ENCODE measurements around the gene RPS21.

The RPS21 gene

DNA sequence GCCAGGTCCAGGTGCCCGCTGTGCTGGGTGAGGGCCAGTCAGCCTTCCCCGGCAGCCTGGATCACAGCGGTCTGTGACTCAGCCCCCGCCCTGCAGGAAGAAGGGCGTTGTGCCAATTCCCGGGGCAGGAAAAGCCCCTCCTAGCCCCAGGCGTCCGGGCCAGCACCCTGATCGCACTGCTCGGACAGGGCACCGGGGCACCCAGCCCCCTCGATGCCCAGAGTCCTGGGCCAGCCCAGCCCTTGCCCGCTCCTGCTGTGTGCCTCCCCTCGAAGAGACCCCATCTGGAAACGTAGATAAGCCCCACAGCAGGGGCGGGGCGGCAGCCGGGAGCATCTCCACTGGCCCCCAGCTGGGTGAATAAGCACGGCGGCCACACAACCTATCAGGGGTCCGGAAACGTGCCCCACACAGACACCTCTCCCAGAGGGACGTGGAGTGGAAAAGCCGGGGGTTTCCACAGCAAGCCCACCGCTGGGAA lies 29.7 kb upstream of the RPS21 start:
- no peak overlapping the region for H3K4me3 ChIP-seq (replicated peaks; ENCODE audit: low read depth, low read length)
- TF ChIP-seq CTCF (IDR thresholded peaks at IDR 0.05; ENCODE audit: low read depth, low read length, missing control alignments), result no peak
- DNase-seq (ENCODE audit: extremely low read depth, low read depth), result no peak

DNA sequence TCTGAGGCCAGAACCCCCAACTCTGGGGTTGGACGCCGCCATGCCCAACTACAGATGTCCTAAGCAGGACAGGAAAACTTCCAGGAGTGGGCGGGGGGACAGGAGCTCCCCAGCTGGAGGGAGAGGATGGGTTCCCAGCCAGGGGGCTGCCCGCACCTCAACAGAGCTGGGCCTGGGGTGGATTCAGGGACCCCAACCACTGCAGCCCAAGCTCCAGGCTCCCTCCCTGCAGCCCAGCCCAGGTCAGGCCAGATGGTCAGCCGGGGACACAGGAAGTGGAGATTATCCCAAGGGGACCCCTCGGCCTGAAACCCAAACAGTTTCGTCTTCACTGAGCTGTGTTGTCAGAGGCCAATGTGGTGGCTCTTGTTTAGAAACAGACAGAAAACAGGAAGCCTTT lies 29.2 kb upstream of the RPS21 start:
- DNase-seq (ENCODE audit: extremely low read depth, low read depth), result no peak

GRCh38 chr20:62358171-62359042 lies 28.5 kb upstream of the RPS21 start:
- no peak overlapping the region for H3K4me3 ChIP-seq (replicated peaks; ENCODE audit: low read depth, low read length)
- no peak for DNase-seq (ENCODE audit: extremely low read depth, low read depth)
- TF ChIP-seq CTCF (IDR thresholded peaks at IDR 0.05; ENCODE audit: low read depth, low read length, missing control alignments), result no peak

More for the DNA sequence above, 29.2 kb upstream of the RPS21 start:
- TF ChIP-seq CTCF (IDR thresholded peaks at IDR 0.05; ENCODE audit: low read depth, low read length, missing control alignments), result no peak
- no peak overlapping the region for H3K4me3 ChIP-seq (replicated peaks; ENCODE audit: low read depth, low read length)

DNA sequence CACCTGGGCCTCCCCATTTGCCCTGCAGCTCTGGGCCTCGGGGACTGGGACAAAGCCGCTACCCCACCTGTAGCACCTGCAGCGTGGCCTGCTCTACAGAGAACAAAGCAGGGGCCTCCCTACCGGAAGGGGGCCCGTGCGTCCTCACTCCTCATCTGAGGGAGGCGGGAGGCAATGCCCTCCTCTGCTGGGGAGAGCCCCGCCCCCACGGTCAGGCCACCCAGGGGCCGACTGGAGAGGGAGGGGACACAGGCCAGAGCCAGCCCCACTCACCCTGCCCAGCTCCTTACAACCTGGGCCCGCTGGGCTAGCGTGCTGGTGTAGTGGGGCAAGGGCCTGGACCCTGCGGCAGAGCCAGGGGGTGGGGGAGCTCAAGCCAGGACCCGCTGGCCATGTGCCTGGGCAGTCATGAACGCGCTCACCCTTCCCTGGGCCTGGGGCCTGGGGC lies 27.8 kb upstream of the RPS21 start:
- H3K4me3 ChIP-seq (replicated peaks; ENCODE audit: low read depth, low read length), result no peak overlapping the region
- DNase-seq (ENCODE audit: extremely low read depth, low read depth), result no peak
- no peak for TF ChIP-seq CTCF (IDR thresholded peaks at IDR 0.05; ENCODE audit: low read depth, low read length, missing control alignments)

DNA sequence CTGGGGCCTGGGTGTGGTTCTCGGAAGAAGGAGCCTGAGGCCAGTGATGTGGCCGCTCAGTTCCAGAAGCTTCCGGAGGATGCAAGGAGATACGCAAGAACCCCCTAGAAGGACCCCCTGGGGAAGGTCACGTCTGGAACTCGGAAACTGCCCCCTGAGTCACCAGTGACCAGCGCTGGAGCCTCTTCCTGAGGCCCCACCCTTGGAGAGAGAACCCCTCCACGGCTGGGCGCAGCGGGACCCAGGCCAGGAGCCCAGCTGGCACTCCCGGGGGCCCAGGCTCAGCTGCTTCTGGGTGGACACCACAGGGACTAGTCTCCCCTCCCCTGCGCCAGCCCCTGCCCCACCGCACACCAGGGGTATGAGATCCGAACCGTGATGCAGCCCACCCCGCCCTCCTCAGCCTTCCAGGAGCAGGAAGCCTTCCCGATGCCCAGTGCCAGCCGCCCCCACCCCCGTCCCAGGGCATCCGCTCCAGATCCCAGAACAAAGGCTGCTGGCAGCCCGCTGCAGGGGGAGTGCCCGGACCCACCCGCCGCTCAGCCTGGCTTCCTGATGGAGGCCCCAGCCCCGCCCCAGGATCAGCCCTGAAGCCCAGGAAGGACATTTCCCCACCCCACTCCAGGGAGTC lies 27.3 kb upstream of the RPS21 start:
- no peak for TF ChIP-seq CTCF (IDR thresholded peaks at IDR 0.05; ENCODE audit: low read depth, low read length, missing control alignments)
- no peak for DNase-seq (ENCODE audit: extremely low read depth, low read depth)
- H3K4me3 ChIP-seq (replicated peaks; ENCODE audit: low read depth, low read length), result no peak overlapping the region

DNA sequence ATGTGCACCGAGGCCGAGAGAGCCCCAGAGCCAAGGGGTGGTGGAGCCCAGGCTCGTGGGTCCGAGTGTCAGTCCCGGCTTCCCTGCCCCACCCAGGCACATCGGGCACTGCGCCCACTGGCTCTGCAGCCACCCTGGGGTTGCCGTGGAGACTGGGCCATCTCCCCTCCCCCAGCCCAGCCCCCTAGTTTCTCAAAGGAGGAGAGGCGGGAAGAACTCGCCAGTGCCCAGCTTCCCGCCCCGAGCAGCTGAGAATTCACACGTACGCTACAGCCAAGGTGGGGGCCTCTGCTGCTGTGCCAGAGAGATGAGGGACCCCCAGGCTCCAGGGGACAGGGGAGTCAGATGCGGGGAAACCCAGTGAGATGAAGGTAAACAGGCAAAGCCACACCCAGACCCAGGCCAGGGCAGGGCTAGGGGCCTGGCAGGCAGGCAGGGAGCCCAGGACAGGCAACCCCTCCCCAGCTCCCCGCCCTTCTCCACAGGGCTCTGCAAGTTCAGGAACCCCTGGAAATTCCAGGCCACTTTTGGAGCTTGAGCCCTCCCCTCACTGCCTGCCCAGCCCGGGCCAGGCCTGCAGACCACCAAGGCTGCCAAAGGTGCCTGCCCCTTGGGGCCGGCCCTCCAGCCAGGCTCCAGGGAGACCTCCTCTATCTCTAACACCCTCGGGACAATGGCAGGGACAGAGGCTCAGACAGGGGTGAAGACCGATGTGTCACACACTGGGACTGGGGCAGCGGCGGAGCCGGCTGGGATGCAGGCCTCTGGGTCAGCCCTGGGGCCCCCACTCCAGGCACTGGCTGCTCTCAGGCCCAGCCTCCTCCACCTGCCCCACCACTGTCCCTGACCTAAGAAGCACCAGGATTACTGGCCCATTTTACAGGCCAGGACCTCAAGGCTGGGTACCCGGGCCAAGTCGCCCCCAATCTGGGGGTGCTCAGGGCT lies 25.8 kb upstream of the RPS21 start:
- no peak for DNase-seq (ENCODE audit: extremely low read depth, low read depth)
- H3K4me3 ChIP-seq (replicated peaks; ENCODE audit: low read depth, low read length), result no peak overlapping the region
- TF ChIP-seq CTCF (IDR thresholded peaks at IDR 0.05; ENCODE audit: low read depth, low read length, missing control alignments), result no peak

Data from HFF-Myc (cell line).